HuH-7.5 (cell line): Measurements from ENCODE around the gene CDK14.

Source experiments
- DNase-seq: peaks from one replicate; pipeline ENCODE4 v3.0.0; 2011; ENCODE audit warnings: low spot score

CDK14 gene

GRCh38 chr7:91007371-91007770 is 411.2 kb downstream of the CDK14 start:
- DNase-seq, result no peak

- no peak for DNase-seq
Observed at GRCh38 chr7:91013078-91013477, 417.0 kb downstream of the CDK14 start.

- no peak for DNase-seq
Observed at GRCh38 chr7:91019686-91020385, 423.7 kb downstream of the CDK14 start.

- DNase-seq, result no peak
Observed at GRCh38 chr7:91020636-91021385, 424.7 kb downstream of the CDK14 start.

GRCh38 chr7:91021956-91022355 is 425.8 kb downstream of the CDK14 start:
- DNase-seq, result no peak

GRCh38 chr7:91025906-91026390 is 429.8 kb downstream of the CDK14 start:
- DNase-seq, result no peak

GRCh38 chr7:91029688-91030087 is 433.6 kb downstream of the CDK14 start:
- no peak for DNase-seq

- no peak for DNase-seq
Observed at GRCh38 chr7:91030680-91031380, 434.7 kb downstream of the CDK14 start.

- DNase-seq, result no peak
Observed at GRCh38 chr7:91031757-91032156, 435.6 kb downstream of the CDK14 start.

- no peak for DNase-seq
Observed at GRCh38 chr7:91033574-91033973, 437.5 kb downstream of the CDK14 start.

- DNase-seq, result peak; percentile 28
Observed at GRCh38 chr7:91034459-91035368, 438.6 kb downstream of the CDK14 start.

- no peak for DNase-seq
Observed at GRCh38 chr7:91039033-91039432, 442.9 kb downstream of the CDK14 start.

GRCh38 chr7:91041141-91041540 is 445.0 kb downstream of the CDK14 start:
- DNase-seq, result no peak

- DNase-seq, result no peak
Observed at GRCh38 chr7:91041901-91042484, 445.9 kb downstream of the CDK14 start.

GRCh38 chr7:91043186-91043585 is 447.1 kb downstream of the CDK14 start:
- no peak for DNase-seq

GRCh38 chr7:91043924-91044645 is 448.0 kb downstream of the CDK14 start:
- no peak for DNase-seq

GRCh38 chr7:91045606-91046005 is 449.5 kb downstream of the CDK14 start:
- DNase-seq, result no peak

- DNase-seq, result no peak
Observed at GRCh38 chr7:91046322-91047089, 450.4 kb downstream of the CDK14 start.

GRCh38 chr7:91047636-91048035 is 451.5 kb downstream of the CDK14 start:
- no peak for DNase-seq

- no peak for DNase-seq
Observed at GRCh38 chr7:91050677-91051076, 454.6 kb downstream of the CDK14 start.
